Mammary epithelial cell (primary cell): Measurements from ENCODE around the gene TAF1B.

Experiments used
- EZH2 ChIP-seq: IDR thresholded peaks from 2 replicates; pipeline ENCODE4 v1.6.1; 2012; ENCODE audit warnings: low read length, inconsistent platforms, borderline replicate concordance
- TF ChIP-seq, protein P1 (sequence below), 2 donors: IDR thresholded peaks in 1 of 2; conservative IDR thresholded peaks in 1 of 2; 2 replicates each; pipeline ENCODE4 v1.5.1; 2011 to 2012; ENCODE audit warnings: inconsistent platforms in 2 of 2, low read length in 2 of 2, mild to moderate bottlenecking in 2 of 2, control low read depth in 1 of 2, low read depth in 1 of 2; ENCODE audit not compliant: insufficient read depth in 1 of 2; ENCODE audit errors: extremely low read depth in 1 of 2

DNA sequence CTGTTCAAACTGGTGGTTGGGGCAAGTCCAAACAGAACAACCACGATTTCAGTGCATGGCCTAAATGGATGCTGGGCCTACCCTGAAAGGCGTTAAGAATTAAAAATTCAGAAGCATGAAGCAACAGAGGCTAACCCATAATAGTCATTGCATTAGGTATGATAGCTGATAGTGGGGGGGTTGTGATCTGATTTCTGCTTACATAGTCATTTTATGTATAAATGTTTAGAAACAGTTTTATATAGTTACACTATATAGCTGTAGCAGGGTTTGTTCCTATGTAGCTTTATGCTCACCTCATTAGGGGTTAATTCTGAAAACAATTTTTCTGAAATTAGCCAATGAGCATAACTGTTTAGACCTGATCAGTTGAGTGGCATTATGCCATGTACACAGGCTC, 9.6 kb downstream of the TAF1B start:
- no peak for TF ChIP-seq EZH2
- TF ChIP-seq, protein P1, sequence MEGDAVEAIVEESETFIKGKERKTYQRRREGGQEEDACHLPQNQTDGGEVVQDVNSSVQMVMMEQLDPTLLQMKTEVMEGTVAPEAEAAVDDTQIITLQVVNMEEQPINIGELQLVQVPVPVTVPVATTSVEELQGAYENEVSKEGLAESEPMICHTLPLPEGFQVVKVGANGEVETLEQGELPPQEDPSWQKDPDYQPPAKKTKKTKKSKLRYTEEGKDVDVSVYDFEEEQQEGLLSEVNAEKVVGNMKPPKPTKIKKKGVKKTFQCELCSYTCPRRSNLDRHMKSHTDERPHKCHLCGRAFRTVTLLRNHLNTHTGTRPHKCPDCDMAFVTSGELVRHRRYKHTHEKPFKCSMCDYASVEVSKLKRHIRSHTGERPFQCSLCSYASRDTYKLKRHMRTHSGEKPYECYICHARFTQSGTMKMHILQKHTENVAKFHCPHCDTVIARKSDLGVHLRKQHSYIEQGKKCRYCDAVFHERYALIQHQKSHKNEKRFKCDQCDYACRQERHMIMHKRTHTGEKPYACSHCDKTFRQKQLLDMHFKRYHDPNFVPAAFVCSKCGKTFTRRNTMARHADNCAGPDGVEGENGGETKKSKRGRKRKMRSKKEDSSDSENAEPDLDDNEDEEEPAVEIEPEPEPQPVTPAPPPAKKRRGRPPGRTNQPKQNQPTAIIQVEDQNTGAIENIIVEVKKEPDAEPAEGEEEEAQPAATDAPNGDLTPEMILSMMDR (conservative IDR thresholded peaks at IDR 0.05 in 1 of 2, IDR thresholded peaks at IDR 0.05 in 1 of 2; ENCODE audit: extremely low read depth in 1 of 2, insufficient read depth in 1 of 2, low read depth in 1 of 2, low read length in 2 of 2), result no peak
